ENCODE data around the gene LIN52. TPM values are rescaled to one million over a fixed set of nuclear protein-coding genes. Genes with fewer than 3 reads are reported as not detected.
"Not testable (repeated sequence)": the region's sequence is repeated elsewhere in the genome, so short reads cannot be mapped to it uniquely, and the experiment has no call there.

The LIN52 gene
- total RNA-seq, 2 donors from 2014 or later: 16.4 to 19.0 TPM

GRCh38 chr14:74111395-74112216 lies 26.9 kb downstream of the LIN52 start:
- not testable (repeated sequence) for H3K27ac Mint-ChIP-seq; H3K4me3 ChIP-seq (ENCODE audit: low read length); H3K4me3 Mint-ChIP-seq; H3K4me1 Mint-ChIP-seq; DNase-seq; H3K27me3 Mint-ChIP-seq (ENCODE audit: insufficient read depth); H3K27me3 ChIP-seq (ENCODE audit: control insufficient read depth, insufficient read depth, low read length, poor library complexity, severe bottlenecking); H3K9me3 ChIP-seq (ENCODE audit: control insufficient read depth, low read length); H3K9ac ChIP-seq (ENCODE audit: extremely low read depth, low read length, poor library complexity, severe bottlenecking); H3K27ac ChIP-seq (ENCODE audit: low read depth, low read length); H3K9me3 Mint-ChIP-seq; H3K4me1 ChIP-seq (ENCODE audit: control insufficient read depth, insufficient read depth, low read length)
- WGBS, 2 experiments (ENCODE audit: insufficient coverage in 1 of 2, insufficient read length in 1 of 2): 93 to 97% methylated on average over 7 to 13 of the region's 13 CpGs
- H3K36me3 ChIP-seq (ENCODE audit: control insufficient read depth, insufficient read depth, low read length): peaks cover 39% of the 10 kb centered on the region
- peaks cover 37% of the 10 kb centered on the region for H3K36me3 Mint-ChIP-seq (ENCODE audit: low read depth)
- peak; percentile 77 for TF ChIP-seq CTCF (conservative IDR thresholded peaks at IDR 0.05)

GRCh38 chr14:74125487-74125886 lies 40.7 kb downstream of the LIN52 start:
- not testable (repeated sequence) for H3K27me3 ChIP-seq (ENCODE audit: control insufficient read depth, insufficient read depth, low read length, poor library complexity, severe bottlenecking); H3K27ac ChIP-seq (ENCODE audit: low read depth, low read length); H3K4me1 Mint-ChIP-seq; H3K4me3 ChIP-seq (ENCODE audit: low read length); H3K4me1 ChIP-seq (ENCODE audit: control insufficient read depth, insufficient read depth, low read length); H3K27me3 Mint-ChIP-seq (ENCODE audit: insufficient read depth); DNase-seq; H3K9ac ChIP-seq (ENCODE audit: extremely low read depth, low read length, poor library complexity, severe bottlenecking); H3K27ac Mint-ChIP-seq; H3K4me3 Mint-ChIP-seq
- H3K9me3 Mint-ChIP-seq: peaks cover 11% of the 10 kb centered on the region
- H3K36me3 Mint-ChIP-seq (ENCODE audit: low read depth): peaks cover 29% of the 10 kb centered on the region
- Histone ChIP-seq H3K36me3 (ENCODE audit: control insufficient read depth, insufficient read depth, low read length) (peaks cover 22% of the 10 kb centered on the region), H3K9me3 (ENCODE audit: control insufficient read depth, low read length) (peaks cover 10% of the 10 kb centered on the region)
- 92 to 94% methylated on average over 2 to 3 of the region's 5 CpGs for WGBS, 2 experiments (ENCODE audit: insufficient coverage in 1 of 2, insufficient read length in 1 of 2)

GRCh38 chr14:74126315-74127013 lies 41.7 kb downstream of the LIN52 start:
- Histone ChIP-seq H3K27ac (ENCODE audit: low read depth, low read length) (no peak overlapping the region), H3K4me1 (ENCODE audit: control insufficient read depth, insufficient read depth, low read length) (no peaks in the 10 kb centered on the region), H3K9ac (ENCODE audit: extremely low read depth, low read length, poor library complexity, severe bottlenecking) (no peak overlapping the region), H3K4me3 (ENCODE audit: low read length) (no peak overlapping the region), H3K27me3 (ENCODE audit: control insufficient read depth, insufficient read depth, low read length, poor library complexity, severe bottlenecking) (no peaks in the 10 kb centered on the region), H3K9me3 (ENCODE audit: control insufficient read depth, low read length) (peaks cover 10% of the 10 kb centered on the region), H3K36me3 (ENCODE audit: control insufficient read depth, insufficient read depth, low read length) (peaks cover 14% of the 10 kb centered on the region)
- WGBS, 2 experiments (ENCODE audit: insufficient coverage in 1 of 2, insufficient read length in 1 of 2): 100% methylated on average over 1 of the region's 1 CpG; no CpG with 5 or more reads in 1 of the 2 experiments
- no peak for DNase-seq
- H3K27me3 Mint-ChIP-seq (ENCODE audit: insufficient read depth): no peaks in the 10 kb centered on the region
- no peak for TF ChIP-seq CTCF (conservative IDR thresholded peaks at IDR 0.05)
- H3K27ac Mint-ChIP-seq: no peak overlapping the region
- H3K4me3 Mint-ChIP-seq: no peak overlapping the region
- peaks cover 24% of the 10 kb centered on the region for H3K36me3 Mint-ChIP-seq (ENCODE audit: low read depth)
- H3K4me1 Mint-ChIP-seq: no peaks in the 10 kb centered on the region
- H3K9me3 Mint-ChIP-seq: peaks cover 11% of the 10 kb centered on the region
